ENCODE results near the gene NBEA.
"Not testable (repeated sequence)": the region's sequence is repeated elsewhere in the genome, so short reads cannot be mapped to it uniquely, and the experiment has no call there.

The NBEA gene

GRCh38 chr13:34944751-34945150 lies 2.7 kb downstream of the NBEA start:
- no peak for DNase-seq (ENCODE audit: low read depth in 2 of 2)

- DNase-seq (ENCODE audit: low read depth in 2 of 2), result no peak
Observed at GRCh38 chr13:34951528-34951927, 9.5 kb downstream of the NBEA start.

- no peak for DNase-seq (ENCODE audit: low read depth in 2 of 2)
Observed at GRCh38 chr13:34959489-34959888, 17.4 kb downstream of the NBEA start.

GRCh38 chr13:34964558-34964957 lies 22.5 kb downstream of the NBEA start:
- no peak for DNase-seq (ENCODE audit: low read depth in 2 of 2)

- DNase-seq (ENCODE audit: low read depth in 2 of 2), result no peak
Observed at GRCh38 chr13:34967851-34968562, 25.9 kb downstream of the NBEA start.

GRCh38 chr13:34969539-34969938 lies 27.5 kb downstream of the NBEA start:
- DNase-seq (ENCODE audit: low read depth in 2 of 2), result not testable (repeated sequence)

- no peak for DNase-seq (ENCODE audit: low read depth in 2 of 2)
Observed at GRCh38 chr13:34970961-34971360, 28.9 kb downstream of the NBEA start.

- no peak for DNase-seq (ENCODE audit: low read depth in 2 of 2)
Observed at GRCh38 chr13:34971473-34971872, 29.4 kb downstream of the NBEA start.

GRCh38 chr13:34985199-34985598 lies 43.1 kb downstream of the NBEA start:
- DNase-seq (ENCODE audit: low read depth in 2 of 2), result not testable (repeated sequence)

- no peak for DNase-seq (ENCODE audit: low read depth in 2 of 2)
Observed at GRCh38 chr13:34988330-34988791, 46.3 kb downstream of the NBEA start.

- DNase-seq (ENCODE audit: low read depth in 2 of 2), result no peak
Observed at GRCh38 chr13:34990399-34991214, 48.5 kb downstream of the NBEA start.

- DNase-seq (ENCODE audit: low read depth in 2 of 2), result no peak
Observed at GRCh38 chr13:34993470-34993869, 51.4 kb downstream of the NBEA start.

- not testable (repeated sequence) for DNase-seq (ENCODE audit: low read depth in 2 of 2)
Observed at GRCh38 chr13:35003734-35004133, 61.7 kb downstream of the NBEA start.

- DNase-seq (ENCODE audit: low read depth in 2 of 2), result no peak
Observed at GRCh38 chr13:35005051-35005450, 63.0 kb downstream of the NBEA start.

GRCh38 chr13:35014606-35015213 lies 72.6 kb downstream of the NBEA start:
- no peak for DNase-seq (ENCODE audit: low read depth in 2 of 2)

- no peak for DNase-seq (ENCODE audit: low read depth in 2 of 2)
Observed at GRCh38 chr13:35016362-35017112, 74.5 kb downstream of the NBEA start.

- no peak for DNase-seq (ENCODE audit: low read depth in 2 of 2)
Observed at GRCh38 chr13:35025314-35025713, 83.2 kb downstream of the NBEA start.

- DNase-seq (ENCODE audit: low read depth in 2 of 2), result no peak
Observed at GRCh38 chr13:35028338-35028867, 86.3 kb downstream of the NBEA start.

GRCh38 chr13:35039012-35039411 lies 96.9 kb downstream of the NBEA start:
- DNase-seq (ENCODE audit: low read depth in 2 of 2), result no peak

- DNase-seq (ENCODE audit: low read depth in 2 of 2), result no peak
Observed at GRCh38 chr13:35046587-35046986, 104.5 kb downstream of the NBEA start.

- no peak for DNase-seq (ENCODE audit: low read depth in 2 of 2)
Observed at GRCh38 chr13:35055705-35056104, 113.6 kb downstream of the NBEA start.

GRCh38 chr13:35057858-35058257 lies 115.8 kb downstream of the NBEA start:
- no peak for DNase-seq (ENCODE audit: low read depth in 2 of 2)

All from activated CD8-positive, alpha-beta memory T cell treated with anti-CD3 and anti-CD28 coated beads for 4 hours (primary cell).